Mesendoderm (in vitro differentiated cells): Measurements from ENCODE around the gene SCFD2.
A peak's percentile ranks its signal among the peaks of the same experiment; 100 is the strongest.

Experiments used
- DNase-seq: peaks from one replicate; pipeline ENCODE4 v3.0.0; 2013
- H2AK5ac ChIP-seq: 2 replicates; pipeline ENCODE4 v1.6.1; 2013; ENCODE audit warnings: low read length, inconsistent platforms
- H2BK120ac ChIP-seq: 2 replicates; pipeline ENCODE4 v1.6.1; 2013; ENCODE audit warnings: low read depth, mild to moderate bottlenecking, low read length, moderate library complexity, mixed read lengths
- H2BK15ac ChIP-seq: replicated peaks from 2 replicates; pipeline ENCODE4 v1.6.1; 2013; ENCODE audit warnings: low read depth, mild to moderate bottlenecking, moderate library complexity
- H2BK5ac ChIP-seq: 2 replicates; pipeline ENCODE4 v1.6.1; 2013; ENCODE audit warnings: low read length, inconsistent platforms
- H3K18ac ChIP-seq: 2 replicates; pipeline ENCODE4 v1.6.1; 2013; ENCODE audit warnings: mild to moderate bottlenecking, low read length, mixed read lengths
- H3K23ac ChIP-seq: one replicate; pipeline ENCODE4 v1.6.1; 2013; ENCODE audit warnings: low read length
- H3K27ac ChIP-seq: 2 replicates; pipeline ENCODE4 v1.5.1; 2013; ENCODE audit warnings: low read depth, mild to moderate bottlenecking, inconsistent platforms, low read length, moderate library complexity
- H3K27me3 ChIP-seq: 2 replicates; pipeline ENCODE4 v1.6.1; 2013; ENCODE audit warnings: low read length, control low read depth, mild to moderate bottlenecking, inconsistent platforms; ENCODE audit not compliant: insufficient read depth, poor library complexity
- H3K36me3 ChIP-seq: 2 replicates; pipeline ENCODE4 v1.6.1; 2013; ENCODE audit warnings: low read length, inconsistent platforms; ENCODE audit not compliant: control insufficient read depth, insufficient read depth
- H3K4ac ChIP-seq: one replicate; pipeline ENCODE4 v1.6.1; 2013; ENCODE audit warnings: low read depth, mild to moderate bottlenecking, low read length, moderate library complexity
- H3K4me1 ChIP-seq: 2 replicates; pipeline ENCODE4 v1.6.1; 2013; ENCODE audit warnings: low read depth, low read length, inconsistent platforms; ENCODE audit not compliant: control insufficient read depth
- H3K4me2 ChIP-seq: 2 replicates; pipeline ENCODE4 v1.6.1; 2013; ENCODE audit warnings: low read length
- H3K4me3 ChIP-seq: 2 replicates; pipeline ENCODE4 v1.5.1; 2013; ENCODE audit warnings: mild to moderate bottlenecking, low read length
- H3K56ac ChIP-seq: one replicate; pipeline ENCODE4 v1.6.1; 2013; ENCODE audit warnings: low read length
- H3K79me1 ChIP-seq: 2 replicates; pipeline ENCODE4 v1.6.1; 2013; ENCODE audit warnings: low read length, inconsistent platforms
- H3K79me2 ChIP-seq: 2 replicates; pipeline ENCODE4 v1.6.1; 2013; ENCODE audit warnings: mild to moderate bottlenecking, low read length; ENCODE audit not compliant: control insufficient read depth, insufficient read depth
- H3K9ac ChIP-seq: 2 replicates; pipeline ENCODE4 v1.6.1; 2013; ENCODE audit warnings: low read length, inconsistent platforms
- H4K5ac ChIP-seq: one replicate; pipeline ENCODE4 v1.6.1; 2013; ENCODE audit warnings: low read length
- H4K8ac ChIP-seq: one replicate; pipeline ENCODE4 v1.6.1; 2013; ENCODE audit warnings: low read depth, mild to moderate bottlenecking, control low read depth, low read length, moderate library complexity
- WGBS: extraction: QIAGEN DNeasy Blood & Tissue Kit; methylation state at CpG from one replicate; pipeline ENCODE4 v1.1.7; 2013; ENCODE audit warnings: low lambda C conversion rate, missing lambda C conversion rate; ENCODE audit not compliant: insufficient coverage; ENCODE audit errors: extremely low coverage; 5-methylcytosine and 5-hydroxymethylcytosine counted together

SCFD2 gene

GRCh38 chr4:52912608-52913007, 453.3 kb downstream of the SCFD2 start:
- Histone ChIP-seq H3K4me3 (no peak overlapping the region), H2BK120ac (no peak overlapping the region), H2BK15ac (no peak overlapping the region), H3K4me2 (no peak overlapping the region), H3K27me3 (no peaks in the 10 kb centered on the region), H3K9ac (no peak overlapping the region), H3K79me1 (no peaks in the 10 kb centered on the region), H3K23ac (no peak overlapping the region), H2AK5ac (no peak overlapping the region), H3K27ac (no peak overlapping the region), H3K36me3 (no peaks in the 10 kb centered on the region), H3K79me2 (no peaks in the 10 kb centered on the region), H4K5ac (no peak overlapping the region), H3K4me1 (peaks cover 10% of the 10 kb centered on the region), H3K18ac (no peak overlapping the region), H2BK5ac (no peak overlapping the region), H4K8ac (no peak overlapping the region), H3K56ac (no peak overlapping the region), H3K4ac (no peak overlapping the region)
- DNase-seq: peak; percentile 32
- WGBS: no CpG with 5 or more reads among the region's 2 CpGs

GRCh38 chr4:52911684-52912294, 454.1 kb downstream of the SCFD2 start:
- Histone ChIP-seq H3K4me3 (no peak overlapping the region), H3K9ac (no peak overlapping the region), H3K27me3 (no peaks in the 10 kb centered on the region), H3K56ac (no peak overlapping the region), H3K79me2 (no peaks in the 10 kb centered on the region), H3K4me1 (peaks cover 9% of the 10 kb centered on the region), H2BK5ac (no peak overlapping the region), H4K5ac (no peak overlapping the region), H2BK15ac (no peak overlapping the region), H3K79me1 (no peaks in the 10 kb centered on the region), H3K4ac (no peak overlapping the region), H3K36me3 (no peaks in the 10 kb centered on the region), H3K18ac (no peak overlapping the region), H3K4me2 (no peak overlapping the region), H2AK5ac (no peak overlapping the region), H2BK120ac (no peak overlapping the region), H3K23ac (no peak overlapping the region), H3K27ac (no peak overlapping the region), H4K8ac (no peak overlapping the region)
- DNase-seq: peak; percentile 95
- no CpG with 5 or more reads among the region's 3 CpGs for WGBS

- Histone ChIP-seq H3K4me2 (no peak overlapping the region), H3K79me1 (no peaks in the 10 kb centered on the region), H2AK5ac (no peak overlapping the region), H2BK5ac (no peak overlapping the region), H3K9ac (no peak overlapping the region), H2BK120ac (no peak overlapping the region), H3K56ac (no peak overlapping the region), H3K18ac (no peak overlapping the region), H3K27ac (no peak overlapping the region), H3K27me3 (no peaks in the 10 kb centered on the region), H2BK15ac (peak overlapping the region; percentile 57), H3K36me3 (no peaks in the 10 kb centered on the region), H4K5ac (no peak overlapping the region), H3K4ac (no peak overlapping the region), H3K4me1 (peaks cover 9% of the 10 kb centered on the region), H3K79me2 (no peaks in the 10 kb centered on the region), H3K4me3 (no peak overlapping the region), H4K8ac (no peak overlapping the region), H3K23ac (no peak overlapping the region)
- DNase-seq: peak; percentile 44
Measured at GRCh38 chr4:52910115-52910514, 455.7 kb downstream of the SCFD2 start.

GRCh38 chr4:52907510-52907909, 458.4 kb downstream of the SCFD2 start:
- H3K56ac ChIP-seq: no peak overlapping the region

GRCh38 chr4:52904421-52904820, 461.4 kb downstream of the SCFD2 start:
- H3K4me1 ChIP-seq: no peaks in the 10 kb centered on the region
- H2BK5ac ChIP-seq: no peak overlapping the region
- H3K18ac ChIP-seq: no peak overlapping the region
- H2BK120ac ChIP-seq: no peak overlapping the region
- H2AK5ac ChIP-seq: no peak overlapping the region
- H3K56ac ChIP-seq: no peak overlapping the region
- DNase-seq: no peak
- H3K79me1 ChIP-seq: no peaks in the 10 kb centered on the region
- H3K36me3 ChIP-seq: no peaks in the 10 kb centered on the region
- no peak overlapping the region for H3K4ac ChIP-seq
- no peak overlapping the region for H4K8ac ChIP-seq
- no peaks in the 10 kb centered on the region for H3K27me3 ChIP-seq
- H3K9ac ChIP-seq: no peak overlapping the region
- no peak overlapping the region for H3K4me3 ChIP-seq
- WGBS: no CpG with 5 or more reads among the region's 4 CpGs
- H2BK15ac ChIP-seq: no peak overlapping the region
- H3K4me2 ChIP-seq: no peak overlapping the region
- no peak overlapping the region for H3K27ac ChIP-seq
- H3K23ac ChIP-seq: no peak overlapping the region
- no peaks in the 10 kb centered on the region for H3K79me2 ChIP-seq
- H4K5ac ChIP-seq: no peak overlapping the region

More at GRCh38 chr4:52907510-52907909, 458.4 kb downstream of the SCFD2 start:
- no peaks in the 10 kb centered on the region for H3K36me3 ChIP-seq
- no peaks in the 10 kb centered on the region for H3K4me1 ChIP-seq
- no peak overlapping the region for H3K9ac ChIP-seq
- H3K27me3 ChIP-seq: no peaks in the 10 kb centered on the region
- no peak overlapping the region for H3K27ac ChIP-seq
- no peak overlapping the region for H3K4me2 ChIP-seq
- no peak overlapping the region for H2BK5ac ChIP-seq
- H4K8ac ChIP-seq: no peak overlapping the region
- no peak overlapping the region for H3K23ac ChIP-seq
- H3K4me3 ChIP-seq: no peak overlapping the region
- no peaks in the 10 kb centered on the region for H3K79me2 ChIP-seq
- H2BK120ac ChIP-seq: no peak overlapping the region
- no peak overlapping the region for H2AK5ac ChIP-seq
- no CpG with 5 or more reads among the region's 2 CpGs for WGBS
- no peak for DNase-seq
- H3K79me1 ChIP-seq: no peaks in the 10 kb centered on the region
- H3K4ac ChIP-seq: no peak overlapping the region
- no peak overlapping the region for H4K5ac ChIP-seq
- no peak overlapping the region for H2BK15ac ChIP-seq
- no peak overlapping the region for H3K18ac ChIP-seq

GRCh38 chr4:52903273-52903672, 462.6 kb downstream of the SCFD2 start:
- no peaks in the 10 kb centered on the region for H3K79me1 ChIP-seq
- H3K23ac ChIP-seq: no peak overlapping the region
- H3K9ac ChIP-seq: no peak overlapping the region
- H4K8ac ChIP-seq: no peak overlapping the region
- H3K36me3 ChIP-seq: no peaks in the 10 kb centered on the region
- no peak overlapping the region for H4K5ac ChIP-seq
- no CpG with 5 or more reads among the region's 4 CpGs for WGBS
- no peaks in the 10 kb centered on the region for H3K79me2 ChIP-seq
- no peak overlapping the region for H3K4me3 ChIP-seq
- H3K4me2 ChIP-seq: no peak overlapping the region
- no peak overlapping the region for H2BK120ac ChIP-seq
- DNase-seq: no peak
- no peak overlapping the region for H3K56ac ChIP-seq
- no peak overlapping the region for H3K4ac ChIP-seq
- no peaks in the 10 kb centered on the region for H3K4me1 ChIP-seq
- no peak overlapping the region for H2BK5ac ChIP-seq
- H2AK5ac ChIP-seq: no peak overlapping the region
- H2BK15ac ChIP-seq: no peak overlapping the region
- H3K18ac ChIP-seq: no peak overlapping the region
- no peak overlapping the region for H3K27ac ChIP-seq
- H3K27me3 ChIP-seq: no peaks in the 10 kb centered on the region
